DOHH2 (cell line): ENCODE data around the gene SERPINC1.
"Not testable (repeated sequence)": the region's sequence is repeated elsewhere in the genome, so short reads cannot be mapped to it uniquely, and the experiment has no call there.

Source experiments
- H3F3A ChIP-seq: fragments of 200-600 bp; sonication (generic), shearing (Covaris generic); 2 replicates; pipeline ENCODE4 v1.6.0; 2016; ENCODE audit warnings: antibody characterized with exemption, mild to moderate bottlenecking; ENCODE audit not compliant: control insufficient read depth, insufficient read depth
- H3K27ac ChIP-seq: fragments of 200-600 bp; sonication (generic); 2 replicates; pipeline ENCODE4 v1.5.1; 2014; ENCODE audit warnings: low read depth, mild to moderate bottlenecking, low read length, moderate library complexity
- H3K27me3 ChIP-seq: fragments of 200-600 bp; sonication (generic); 2 replicates; pipeline ENCODE4 v1.6.1; 2014; ENCODE audit warnings: mild to moderate bottlenecking, low read length, mixed read lengths; ENCODE audit not compliant: control insufficient read depth
- H3K36me3 ChIP-seq: fragments of 200-600 bp; sonication (generic); 2 replicates; pipeline ENCODE4 v1.6.1; 2014; ENCODE audit warnings: mild to moderate bottlenecking, low read length, moderate library complexity, mixed read lengths; ENCODE audit not compliant: control insufficient read depth
- H3K4me1 ChIP-seq: fragments of 200-600 bp; sonication (generic); 2 replicates; pipeline ENCODE4 v1.6.1; 2014; ENCODE audit warnings: mild to moderate bottlenecking, low read length, mixed read lengths; ENCODE audit not compliant: control insufficient read depth
- H3K4me2 ChIP-seq: fragments of 200-600 bp; sonication (generic); 2 replicates; pipeline ENCODE4 v1.6.0; 2014; ENCODE audit warnings: mild to moderate bottlenecking, low read length, moderate library complexity
- H3K4me3 ChIP-seq: fragments of 200-600 bp; sonication (generic); 2 replicates; pipeline ENCODE4 v1.5.1; 2014; ENCODE audit warnings: mild to moderate bottlenecking, low read length, mixed read lengths
- H3K79me2 ChIP-seq: fragments of 200-600 bp; sonication (generic); 2 replicates; pipeline ENCODE4 v1.6.1; 2014; ENCODE audit warnings: mild to moderate bottlenecking, low read length, mixed read lengths; ENCODE audit not compliant: control insufficient read depth
- H3K9me2 ChIP-seq: fragments of 200-600 bp; sonication (generic); replicated peaks from 2 replicates; pipeline ENCODE4 v1.6.1; 2014; ENCODE audit warnings: mild to moderate bottlenecking, low read length, mixed read lengths; ENCODE audit not compliant: control insufficient read depth
- H3K9me3 ChIP-seq: fragments of 200-600 bp; sonication (generic); 2 replicates; pipeline ENCODE4 v1.6.1; 2014; ENCODE audit warnings: antibody characterized with exemption, low read length, mixed read lengths; ENCODE audit not compliant: control insufficient read depth, insufficient read depth
- H4K20me1 ChIP-seq: fragments of 200-600 bp; sonication (generic); 2 replicates; pipeline ENCODE4 v1.6.0; 2014; ENCODE audit warnings: low read depth, mild to moderate bottlenecking, antibody characterized with exemption, low read length, moderate library complexity; ENCODE audit not compliant: control insufficient read depth, insufficient read depth
- CTCF ChIP-seq: fragments of 200-600 bp; sonication (generic); IDR thresholded peaks from one replicate; pipeline ENCODE4 v1.5.1; 2014; ENCODE audit warnings: antibody characterized with exemption, mild to moderate bottlenecking, low read depth, low read length; ENCODE audit not compliant: poor library complexity, severe bottlenecking
- EZH2phosphoT487 ChIP-seq: fragments of 200-600 bp; sonication (generic); IDR thresholded peaks from 2 replicates; pipeline ENCODE4 v1.6.1; 2017; ENCODE audit warnings: borderline replicate concordance, mild to moderate bottlenecking, antibody characterized with exemption, low read length, moderate library complexity, mixed read lengths

Gene SERPINC1

DNA sequence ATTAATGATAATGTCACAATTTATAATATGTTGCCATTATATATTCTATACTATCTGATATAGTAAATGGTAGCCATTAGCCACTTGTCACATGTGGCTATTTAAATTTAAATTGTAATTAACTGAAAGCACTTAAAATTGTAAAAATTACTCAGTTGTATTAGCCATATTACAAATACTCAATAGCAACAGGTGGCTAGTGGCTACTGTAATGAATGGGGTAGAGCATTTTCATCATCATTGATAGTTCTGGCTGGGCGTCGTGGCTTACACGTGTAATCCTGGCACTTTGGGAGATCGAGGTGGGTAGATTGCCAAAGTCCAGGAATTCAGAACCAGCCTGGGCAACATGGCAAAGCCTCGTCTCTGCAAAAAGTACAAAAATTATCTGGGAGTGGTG, 32.4 kb downstream of the SERPINC1 start:
- Histone ChIP-seq H3K36me3 (peaks cover 22% of the 10 kb centered on the region), H3K9me3 (no peaks in the 10 kb centered on the region), H3K79me2 (no peaks in the 10 kb centered on the region), H3F3A (no peaks in the 10 kb centered on the region), H3K4me2 (no peak overlapping the region), H3K9me2 (no peaks in the 10 kb centered on the region), H3K27ac (no peak overlapping the region), H3K4me3 (no peak overlapping the region), H3K4me1 (no peaks in the 10 kb centered on the region), H4K20me1 (no peaks in the 10 kb centered on the region), H3K27me3 (no peaks in the 10 kb centered on the region)
- no peak for TF ChIP-seq CTCF
- TF ChIP-seq EZH2phosphoT487 = no peak

GRCh38 chr1:173881117-173881516, 36.0 kb downstream of the SERPINC1 start:
- H3K27me3 ChIP-seq, H4K20me1 ChIP-seq, H3K4me1 ChIP-seq, H3K4me2 ChIP-seq, H3K9me3 ChIP-seq, H3K4me3 ChIP-seq, H3K27ac ChIP-seq, H3F3A ChIP-seq, H3K79me2 ChIP-seq, H3K9me2 ChIP-seq: not testable (repeated sequence)
- H3K36me3 ChIP-seq = peaks cover 19% of the 10 kb centered on the region

DNA sequence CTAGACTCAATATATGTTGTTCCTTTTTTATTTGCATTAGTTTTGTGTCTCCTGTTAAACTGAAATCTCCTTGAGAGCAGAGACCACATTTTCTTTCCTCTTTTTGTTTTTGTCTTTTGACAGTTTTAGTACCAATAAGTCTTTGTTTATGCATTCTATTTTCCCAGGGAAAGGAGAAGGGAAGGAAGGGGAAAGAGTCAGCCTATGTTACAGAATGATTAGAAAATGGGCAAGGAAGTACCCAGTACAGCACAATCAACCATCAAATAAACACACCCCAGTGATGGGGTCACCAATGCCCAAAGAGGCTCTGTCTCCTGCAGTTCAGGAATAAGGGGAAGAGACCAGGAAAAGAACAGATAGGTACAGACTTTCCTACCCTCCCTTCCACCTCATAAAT, 38.9 kb downstream of the SERPINC1 start:
- Histone ChIP-seq H3K4me3 (no peak overlapping the region), H3K9me3 (no peaks in the 10 kb centered on the region), H3K79me2 (no peaks in the 10 kb centered on the region), H3F3A (no peaks in the 10 kb centered on the region), H3K36me3 (peaks cover 24% of the 10 kb centered on the region), H3K9me2 (no peaks in the 10 kb centered on the region), H4K20me1 (no peaks in the 10 kb centered on the region), H3K27ac (no peak overlapping the region), H3K27me3 (no peaks in the 10 kb centered on the region), H3K4me2 (no peak overlapping the region), H3K4me1 (no peaks in the 10 kb centered on the region)
- TF ChIP-seq CTCF (no peak), EZH2phosphoT487 (no peak)

DNA sequence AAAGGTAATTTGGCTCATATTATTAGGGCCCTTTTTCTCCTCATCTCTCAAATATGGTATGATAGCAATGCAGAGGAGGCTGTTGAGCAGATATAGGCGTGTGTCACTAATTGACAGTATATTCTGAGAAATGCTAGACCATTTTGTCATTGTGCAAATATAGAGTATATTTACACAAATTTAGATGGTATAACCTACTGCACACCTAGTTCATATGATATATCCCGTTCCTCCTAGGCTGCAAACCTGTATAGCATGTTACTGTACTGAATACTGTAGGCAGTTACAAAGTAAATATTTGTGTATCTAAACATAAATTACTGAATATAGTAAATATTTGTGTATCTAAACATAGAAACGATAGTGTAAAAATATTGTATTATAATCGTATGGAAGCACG, 40.4 kb downstream of the SERPINC1 start:
- H3K36me3 ChIP-seq = peaks cover 25% of the 10 kb centered on the region
- H3K79me2 ChIP-seq = no peaks in the 10 kb centered on the region; the same call in 1 of the 2 replicates
- no peak overlapping the region for H3K27ac ChIP-seq
- TF ChIP-seq CTCF = no peak
- TF ChIP-seq EZH2phosphoT487 = no peak
- H3K27me3 ChIP-seq = no peaks in the 10 kb centered on the region
- no peaks in the 10 kb centered on the region for H4K20me1 ChIP-seq
- H3K9me2 ChIP-seq = no peaks in the 10 kb centered on the region
- H3K9me3 ChIP-seq = no peaks in the 10 kb centered on the region
- no peaks in the 10 kb centered on the region for H3K4me1 ChIP-seq
- H3K4me3 ChIP-seq = no peak overlapping the region
- H3K4me2 ChIP-seq = no peak overlapping the region
- H3F3A ChIP-seq = no peaks in the 10 kb centered on the region; the same call in 1 of the 2 replicates
